Lower lobe of right lung (tissue), 2 donors: ENCODE measurements around the gene EEFSEC. TPM values are rescaled to one million over a fixed set of nuclear protein-coding genes. Genes with fewer than 3 reads are reported as not detected.

Experiments
- ATAC-seq, 2 donors: fragments of 200-7000 bp; cut with Tn5 transposase; one replicate each; pipeline ENCODE4 v1.9.1; 2020 to 2022; ENCODE audit warnings: mild to moderate bottlenecking in 2 of 2, moderate library complexity in 2 of 2
- DNase-seq: peaks from one replicate; pipeline ENCODE4 v3.0.0-alpha.2; 2020
- H3K27ac ChIP-seq: fragments of 200-600 bp; one replicate; pipeline ENCODE4 v1.8.0; 2022
- H3K27me3 ChIP-seq: fragments of 200-600 bp; one replicate; pipeline ENCODE4 v1.8.0; 2022; ENCODE audit warnings: low read depth
- H3K36me3 ChIP-seq: fragments of 200-600 bp; one replicate; pipeline ENCODE4 v1.8.0; 2022; ENCODE audit warnings: mild to moderate bottlenecking
- H3K4me1 ChIP-seq: fragments of 200-600 bp; one replicate; pipeline ENCODE4 v1.8.0; 2022
- H3K4me3 ChIP-seq: fragments of 200-600 bp; one replicate; pipeline ENCODE4 v1.8.0; 2022; ENCODE audit warnings: mild to moderate bottlenecking
- H3K9me3 ChIP-seq: fragments of 200-600 bp; one replicate; pipeline ENCODE4 v1.8.0; 2022
- CTCF ChIP-seq: fragments of 200-600 bp; IDR thresholded peaks from one replicate; pipeline ENCODE4 v1.8.0; 2022; ENCODE audit warnings: antibody characterized with exemption, mild to moderate bottlenecking
- intact Hi-C: fragments of 100-400 bp; cut with DNase I; formaldehyde crosslinking; loops from one replicate; pipeline ENCODE4 v1.11.0; 2022
- total RNA-seq: library from RNA; stranded (reverse); fragmentation: NEBNext Ultra II Directional; extraction: Animal tissue kit (Norgen Biotek cat#: 25700); gene quantifications from one replicate; pipeline ENCODE4 v1.2.1, GENCODE V29; 2021
- donor health status: DM: no; HTN: yes; CAD: no; lungs with severe emphysema.

EEFSEC gene
- total RNA-seq, 1 donor from 2014 or later: 15.6 TPM

- Histone ChIP-seq H3K27ac (no peak overlapping the region), H3K27me3 (no peaks in the 10 kb centered on the region), H3K9me3 (no peaks in the 10 kb centered on the region), H3K4me1 (peaks cover 16% of the 10 kb centered on the region), H3K36me3 (peaks cover 6% of the 10 kb centered on the region), H3K4me3 (no peak overlapping the region)
- no peak for TF ChIP-seq CTCF
- ATAC-seq: no peak
- intact Hi-C loops: no loop called here
- no peak for DNase-seq
Measured at GRCh38 chr3:128280481-128281052, 127.3 kb downstream of the EEFSEC start.

DNA sequence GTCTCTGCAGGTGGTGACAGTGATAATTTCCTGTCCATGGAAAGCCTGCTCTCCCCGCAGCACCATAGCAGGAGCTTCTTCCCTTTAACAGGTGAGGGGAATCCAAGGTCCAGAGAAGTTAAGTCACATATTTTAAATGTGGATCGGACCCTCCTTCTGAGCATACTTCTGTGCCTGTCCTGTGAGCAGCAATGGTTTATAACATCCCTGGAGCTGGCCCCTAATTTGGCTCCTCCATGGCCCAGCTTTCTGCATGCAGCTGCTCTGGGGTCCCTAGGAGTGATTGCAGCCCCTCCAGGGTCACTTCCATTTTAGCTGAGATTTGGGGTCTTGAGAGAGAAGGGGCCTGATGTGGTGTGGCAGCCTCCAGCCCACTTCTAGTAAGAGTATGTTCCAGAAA is 127.8 kb downstream of the EEFSEC start:
- Histone ChIP-seq H3K27me3 (no peaks in the 10 kb centered on the region), H3K9me3 (no peaks in the 10 kb centered on the region), H3K36me3 (peaks cover 6% of the 10 kb centered on the region), H3K4me1 (peaks cover 16% of the 10 kb centered on the region), H3K27ac (no peak overlapping the region), H3K4me3 (no peak overlapping the region)
- no peak for DNase-seq
- intact Hi-C loops: no loop called here
- no peak for TF ChIP-seq CTCF
- ATAC-seq: no peak

- no peak for TF ChIP-seq CTCF
- intact Hi-C loops: no loop called here
- Histone ChIP-seq H3K36me3 (peaks cover 6% of the 10 kb centered on the region), H3K9me3 (no peaks in the 10 kb centered on the region), H3K27ac (no peak overlapping the region), H3K27me3 (no peaks in the 10 kb centered on the region), H3K4me3 (no peak overlapping the region), H3K4me1 (peaks cover 16% of the 10 kb centered on the region)
- DNase-seq (no peak), ATAC-seq (peak in 1 of 2 donors; percentile 7)
Measured at GRCh38 chr3:128281461-128282367, 128.4 kb downstream of the EEFSEC start.

- Histone ChIP-seq H3K4me1 (peaks cover 16% of the 10 kb centered on the region), H3K27ac (no peak overlapping the region), H3K27me3 (no peaks in the 10 kb centered on the region), H3K9me3 (no peaks in the 10 kb centered on the region), H3K36me3 (peaks cover 6% of the 10 kb centered on the region), H3K4me3 (no peak overlapping the region)
- peak; percentile 4 to 20 for ATAC-seq
- DNase-seq: no peak
- intact Hi-C loops: no loop called here
- no peak for TF ChIP-seq CTCF
Measured at GRCh38 chr3:128282380-128283196, 129.3 kb downstream of the EEFSEC start.

DNA sequence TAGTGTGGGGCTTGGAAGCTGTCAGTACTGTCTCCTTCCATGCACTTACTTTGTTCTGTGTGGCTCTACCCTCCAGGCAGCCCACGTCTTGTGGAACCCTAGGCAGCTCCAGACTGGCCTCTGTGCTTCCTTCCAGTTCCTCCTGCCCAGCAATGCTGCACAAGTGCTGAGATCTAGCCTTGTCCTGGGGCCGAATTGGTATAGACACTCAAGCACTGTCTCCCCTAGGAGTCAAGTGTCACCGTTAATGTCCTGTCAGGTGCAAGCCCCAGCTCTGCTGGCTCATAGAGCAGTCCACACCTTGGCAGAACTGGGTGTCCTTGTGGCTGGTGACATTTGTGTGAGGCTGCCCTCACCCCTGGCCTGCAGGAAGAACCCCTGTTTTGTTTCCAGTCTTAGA is 130.1 kb downstream of the EEFSEC start:
- TF ChIP-seq CTCF: no peak
- Histone ChIP-seq H3K4me1 (peaks cover 16% of the 10 kb centered on the region), H3K9me3 (no peaks in the 10 kb centered on the region), H3K36me3 (peaks cover 6% of the 10 kb centered on the region), H3K4me3 (no peak overlapping the region), H3K27ac (no peak overlapping the region), H3K27me3 (no peaks in the 10 kb centered on the region)
- no peak for DNase-seq
- ATAC-seq: no peak
- intact Hi-C loops: no loop called here
